ENCODE measurements around the gene ZNF90.
"Not testable (repeated sequence)": the region's sequence is repeated elsewhere in the genome, so short reads cannot be mapped to it uniquely, and the experiment has no call there.

The ZNF90 gene

GRCh38 chr19:20067943-20068342 lies 9.9 kb upstream of the ZNF90 start:
- CTCF ChIA-PET, result no interaction called here
- no peak for DNase-seq (ENCODE audit: extremely low spot score)
- POLR2A ChIA-PET, result no interaction called here
- TF ChIP-seq SUZ12 (IDR thresholded peaks at IDR 0.05) (no peak), ZNF384 (IDR thresholded peaks at IDR 0.05) (no peak), SP1 (IDR thresholded peaks at IDR 0.05) (no peak), BHLHE40 (IDR thresholded peaks at IDR 0.05; ENCODE audit: borderline replicate concordance) (no peak), FOXK2 (IDR thresholded peaks at IDR 0.05) (no peak), TARDBP (IDR thresholded peaks at IDR 0.05) (no peak), L3MBTL2 (conservative IDR thresholded peaks at IDR 0.05) (no peak), ELF4 (IDR thresholded peaks at IDR 0.05) (no peak), CTBP1 (IDR thresholded peaks at IDR 0.05; ENCODE audit: borderline replicate concordance) (no peak), FOXM1 (IDR thresholded peaks at IDR 0.05; ENCODE audit: borderline replicate concordance) (no peak), HDGF (IDR thresholded peaks at IDR 0.05; ENCODE audit: borderline replicate concordance) (no peak), PKNOX1 (IDR thresholded peaks at IDR 0.05) (no peak), ARNT (IDR thresholded peaks at IDR 0.05) (no peak), LEF1 (IDR thresholded peaks at IDR 0.05; ENCODE audit: borderline replicate concordance) (no peak)

DNA sequence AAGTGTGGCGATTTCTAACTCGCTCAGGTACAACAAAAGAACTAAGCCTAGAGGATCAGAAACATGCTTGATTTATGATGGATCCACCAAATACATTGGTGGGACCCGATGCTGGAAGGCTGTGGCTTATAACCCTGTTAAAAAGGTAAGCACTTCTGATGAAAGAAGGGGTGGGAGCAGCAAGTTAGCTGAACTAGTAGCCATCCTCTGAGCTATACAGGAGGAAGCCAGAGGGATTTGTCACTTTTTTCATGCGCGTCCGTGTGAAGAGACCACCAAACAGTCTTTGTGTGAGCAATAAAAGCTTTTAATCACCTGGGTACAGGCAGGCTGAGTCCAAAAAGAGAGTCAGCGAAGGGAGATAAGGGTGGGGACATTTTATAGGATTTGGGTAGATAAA lies 9.2 kb upstream of the ZNF90 start:
- CTCF ChIA-PET; POLR2A ChIA-PET; DNase-seq (ENCODE audit: extremely low spot score): not testable (repeated sequence)

- ChIA-PET CTCF (no interaction called here), POLR2A (no interaction called here)
- TF ChIP-seq ARNT (IDR thresholded peaks at IDR 0.05), result no peak
- no peak for TF ChIP-seq CTBP1 (IDR thresholded peaks at IDR 0.05; ENCODE audit: borderline replicate concordance)
- no peak for TF ChIP-seq L3MBTL2 (conservative IDR thresholded peaks at IDR 0.05)
- no peak for TF ChIP-seq NFRKB (IDR thresholded peaks at IDR 0.05)
- no peak for TF ChIP-seq LEF1 (IDR thresholded peaks at IDR 0.05; ENCODE audit: borderline replicate concordance)
- no peak for TF ChIP-seq ELF4 (IDR thresholded peaks at IDR 0.05)
- TF ChIP-seq BHLHE40 (IDR thresholded peaks at IDR 0.05; ENCODE audit: borderline replicate concordance), result no peak
- TF ChIP-seq PKNOX1 (IDR thresholded peaks at IDR 0.05), result no peak
- TF ChIP-seq ZNF384 (IDR thresholded peaks at IDR 0.05), result no peak
- TF ChIP-seq TARDBP (IDR thresholded peaks at IDR 0.05), result no peak
- no peak for TF ChIP-seq SUZ12 (IDR thresholded peaks at IDR 0.05)
- TF ChIP-seq FOXA1 (IDR thresholded peaks at IDR 0.05), result no peak
- TF ChIP-seq FOXK2 (IDR thresholded peaks at IDR 0.05), result no peak
- TF ChIP-seq HDGF (IDR thresholded peaks at IDR 0.05; ENCODE audit: borderline replicate concordance), result no peak
- no peak for TF ChIP-seq SP1 (IDR thresholded peaks at IDR 0.05)
- TF ChIP-seq FOXM1 (IDR thresholded peaks at IDR 0.05; ENCODE audit: borderline replicate concordance), result no peak
- no peak for DNase-seq (ENCODE audit: extremely low spot score)
Observed at GRCh38 chr19:20070691-20071090, 7.1 kb upstream of the ZNF90 start.

DNA sequence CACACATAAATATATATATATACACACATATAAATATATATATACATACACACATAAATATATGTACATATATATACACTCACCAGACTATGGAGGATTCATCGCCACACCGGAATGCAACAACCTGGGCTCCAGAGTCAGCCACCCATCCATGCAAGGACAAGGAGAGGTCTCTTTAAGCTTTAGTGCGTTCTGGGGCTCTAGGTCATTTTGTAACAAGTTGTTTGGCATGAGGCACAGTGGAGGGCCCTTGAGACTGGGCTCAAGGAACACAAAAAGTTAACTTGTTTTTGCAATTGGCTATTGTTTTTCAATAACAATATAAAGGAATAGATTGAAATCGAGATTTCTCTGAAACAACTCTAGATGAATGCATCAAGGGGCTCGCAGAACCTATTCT lies 4.9 kb upstream of the ZNF90 start:
- no peak for DNase-seq (ENCODE audit: extremely low spot score)
- CTCF ChIA-PET, result no interaction called here

GRCh38 chr19:20078581-20079031 lies 806 bp downstream of the ZNF90 start:
- ChIA-PET CTCF (no interaction called here), POLR2A (no interaction called here)
- DNase-seq (ENCODE audit: extremely low spot score), result no peak
- TF ChIP-seq CTBP1 (IDR thresholded peaks at IDR 0.05; ENCODE audit: borderline replicate concordance) (no peak), L3MBTL2 (conservative IDR thresholded peaks at IDR 0.05) (no peak), ZNF384 (IDR thresholded peaks at IDR 0.05) (no peak), LEF1 (IDR thresholded peaks at IDR 0.05; ENCODE audit: borderline replicate concordance) (no peak), BHLHE40 (IDR thresholded peaks at IDR 0.05; ENCODE audit: borderline replicate concordance) (no peak)

More for the DNA sequence above, 4.9 kb upstream of the ZNF90 start:
- TF ChIP-seq ARNT (IDR thresholded peaks at IDR 0.05), result no peak
- no peak for TF ChIP-seq FOXA1 (IDR thresholded peaks at IDR 0.05)
- no peak for TF ChIP-seq CTBP1 (IDR thresholded peaks at IDR 0.05; ENCODE audit: borderline replicate concordance)
- TF ChIP-seq NFRKB (IDR thresholded peaks at IDR 0.05), result no peak
- no peak for TF ChIP-seq FOXM1 (IDR thresholded peaks at IDR 0.05; ENCODE audit: borderline replicate concordance)
- TF ChIP-seq BHLHE40 (IDR thresholded peaks at IDR 0.05; ENCODE audit: borderline replicate concordance), result no peak
- TF ChIP-seq FOXK2 (IDR thresholded peaks at IDR 0.05), result no peak
- no peak for TF ChIP-seq L3MBTL2 (conservative IDR thresholded peaks at IDR 0.05)
- TF ChIP-seq ZNF384 (IDR thresholded peaks at IDR 0.05), result no peak
- TF ChIP-seq LEF1 (IDR thresholded peaks at IDR 0.05; ENCODE audit: borderline replicate concordance), result no peak
- no peak for TF ChIP-seq TARDBP (IDR thresholded peaks at IDR 0.05)
- TF ChIP-seq ELF4 (IDR thresholded peaks at IDR 0.05), result no peak
- no peak for TF ChIP-seq SP1 (IDR thresholded peaks at IDR 0.05)
- no peak for TF ChIP-seq SUZ12 (IDR thresholded peaks at IDR 0.05)
- no peak for TF ChIP-seq PKNOX1 (IDR thresholded peaks at IDR 0.05)
- no peak for TF ChIP-seq HDGF (IDR thresholded peaks at IDR 0.05; ENCODE audit: borderline replicate concordance)
- POLR2A ChIA-PET, result no interaction called here

DNA sequence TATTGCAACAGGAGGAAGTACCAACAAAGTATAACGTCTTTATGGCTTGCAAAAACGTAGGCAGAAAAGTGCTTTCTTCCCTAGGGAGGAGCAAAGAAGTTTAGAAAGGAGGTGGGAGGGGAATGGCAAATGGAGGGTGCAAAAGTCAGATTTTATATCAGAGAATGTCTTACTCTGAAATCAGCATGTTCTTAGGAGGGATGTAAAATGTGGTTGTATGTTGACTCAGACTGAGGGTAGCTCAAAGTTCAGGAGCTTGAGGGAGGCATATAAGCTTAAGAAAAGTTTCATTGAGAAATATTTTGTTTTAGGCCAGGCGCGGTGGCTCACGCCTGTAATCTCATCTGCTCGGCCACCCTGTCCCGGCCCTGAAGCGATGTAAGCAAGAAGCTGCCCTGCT lies 1.7 kb downstream of the ZNF90 start:
- DNase-seq (ENCODE audit: extremely low spot score), result no peak
- ChIA-PET CTCF (no interaction called here), POLR2A (no interaction called here)
- TF ChIP-seq ARNT (IDR thresholded peaks at IDR 0.05), result no peak
- TF ChIP-seq ZNF384 (IDR thresholded peaks at IDR 0.05), result no peak
- TF ChIP-seq L3MBTL2 (conservative IDR thresholded peaks at IDR 0.05), result no peak
- no peak for TF ChIP-seq FOXA1 (IDR thresholded peaks at IDR 0.05)
- no peak for TF ChIP-seq PKNOX1 (IDR thresholded peaks at IDR 0.05)
- TF ChIP-seq SUZ12 (IDR thresholded peaks at IDR 0.05), result no peak

Data from HEK293T (cell line).